IMR-90 (cell line): ENCODE measurements around the gene NPAS1. TPM values are rescaled to one million over a fixed set of nuclear protein-coding genes. Genes with fewer than 3 reads are reported as not detected.

ENCODE experiments used
- ATAC-seq: fragments of 200-7000 bp; cut with Tn5 transposase; 2 replicates; pipeline ENCODE4 v1.9.1; 2020; ENCODE audit warnings: low read depth, mild to moderate bottlenecking, moderate library complexity
- BruUV-seq: library from RNA; stranded (reverse); fragments of 400-500 nt; replicated peaks from 2 replicates; lab custom pipeline; 2021; lab: Mats Ljungman, UMichigan
- CTCF ChIA-PET: fragments of 300-600 bp; formaldehyde crosslinking; extraction: SDS; loops from one replicate; lab custom pipeline; 2021; ENCODE audit warnings: antibody characterized with exemption; lab: Yijun Ruan, JAX
- POLR2A ChIA-PET: fragments of 300-600 bp; sonication (Branson Sonifier 250); formaldehyde crosslinking; loops from one replicate; lab custom pipeline; 2022; ENCODE audit warnings: antibody characterized with exemption; ENCODE audit not compliant: unreplicated experiment; lab: Charles Lee
- DNase-seq: peaks from one replicate; pipeline ENCODE4 v3.0.0; 2013
- H2AFZ ChIP-seq: replicated peaks from 2 replicates; pipeline ENCODE3; 2013; ENCODE audit warnings: low read length, mild to moderate bottlenecking; ENCODE audit not compliant: poor library complexity
- H2AK5ac ChIP-seq: 2 replicates; pipeline ENCODE4 v1.6.1; 2013; ENCODE audit warnings: low read depth, low read length, inconsistent platforms
- H2AK9ac ChIP-seq: replicated peaks from 2 replicates; pipeline ENCODE3; 2013; ENCODE audit warnings: mild to moderate bottlenecking, low read depth, low read length, moderate library complexity; ENCODE audit not compliant: poor library complexity
- H2BK120ac ChIP-seq: 2 replicates; pipeline ENCODE4 v1.6.1; 2013; ENCODE audit warnings: low read depth, low read length, inconsistent platforms
- H2BK15ac ChIP-seq: 3 replicates; pipeline ENCODE4 v1.6.1; 2013; ENCODE audit warnings: low read depth, low read length, inconsistent platforms
- H2BK20ac ChIP-seq: 2 replicates; pipeline ENCODE4 v1.6.1; 2013; ENCODE audit warnings: low read depth, mild to moderate bottlenecking, inconsistent platforms, low read length, moderate library complexity
- H2BK5ac ChIP-seq: 2 replicates; pipeline ENCODE4 v1.6.1; 2013; ENCODE audit warnings: mild to moderate bottlenecking, low read depth, low read length, inconsistent platforms; ENCODE audit not compliant: poor library complexity, severe bottlenecking
- H3K14ac ChIP-seq: replicated peaks from 2 replicates; pipeline ENCODE4 v1.6.1; 2013; ENCODE audit warnings: low read depth, low read length, inconsistent platforms
- H3K18ac ChIP-seq: 2 replicates; pipeline ENCODE4 v1.6.1; 2013; ENCODE audit warnings: low read depth, low read length, control low read depth
- H3K23ac ChIP-seq: 2 replicates; pipeline ENCODE4 v1.6.1; 2013; ENCODE audit warnings: low read depth, low read length, inconsistent platforms
- H3K27ac ChIP-seq: 2 replicates; pipeline ENCODE4 v1.5.1; 2013; ENCODE audit warnings: mild to moderate bottlenecking, control low read depth, low read length; ENCODE audit not compliant: insufficient read depth
- H3K27me3 ChIP-seq: 2 replicates; pipeline ENCODE4 v1.6.1; 2013; ENCODE audit warnings: low read length; ENCODE audit not compliant: control insufficient read depth, insufficient read depth
- H3K36me3 ChIP-seq: 2 replicates; pipeline ENCODE4 v1.6.1; 2013; ENCODE audit warnings: low read length, mixed read lengths; ENCODE audit not compliant: control insufficient read depth, insufficient read depth
- H3K4ac ChIP-seq: 2 replicates; pipeline ENCODE4 v1.6.1; 2013; ENCODE audit warnings: low read depth, low read length, inconsistent platforms
- H3K4me1 ChIP-seq: 2 replicates; pipeline ENCODE4 v1.6.1; 2013; ENCODE audit warnings: low read length, mixed read lengths; ENCODE audit not compliant: control insufficient read depth, insufficient read depth
- H3K4me2 ChIP-seq: 2 replicates; pipeline ENCODE4 v1.6.1; 2013; ENCODE audit warnings: low read depth, mild to moderate bottlenecking, control low read depth, low read length, moderate library complexity
- H3K4me3 ChIP-seq: 2 replicates; pipeline ENCODE4 v1.5.1; 2013; ENCODE audit warnings: low read depth, mild to moderate bottlenecking, control low read depth, low read length, moderate library complexity; ENCODE audit not compliant: insufficient read depth
- H3K56ac ChIP-seq: 2 replicates; pipeline ENCODE4 v1.6.1; 2013; ENCODE audit warnings: low read length, inconsistent platforms; ENCODE audit not compliant: insufficient read depth; ENCODE audit errors: extremely low read depth
- H3K79me1 ChIP-seq, 2 experiments: 2 replicates each; pipeline ENCODE4 v1.6.1; 2013; ENCODE audit warnings: low read length in 2 of 2, inconsistent platforms in 1 of 2, low read depth in 1 of 2
- H3K9ac ChIP-seq: 2 replicates; pipeline ENCODE4 v1.6.1; 2013; ENCODE audit warnings: low read depth, low read length, control low read depth
- H3K9me1 ChIP-seq: 2 replicates; pipeline ENCODE4 v1.6.1; 2013; ENCODE audit warnings: low read length, inconsistent platforms; ENCODE audit not compliant: insufficient read depth
- H3K9me3 ChIP-seq: 2 replicates; pipeline ENCODE4 v1.6.1; 2013; ENCODE audit warnings: low read length; ENCODE audit not compliant: control insufficient read depth, insufficient read depth
- H4K20me1 ChIP-seq: 2 replicates; pipeline ENCODE4 v1.6.1; 2013; ENCODE audit warnings: low read length, inconsistent platforms; ENCODE audit not compliant: insufficient read depth
- H4K5ac ChIP-seq: 2 replicates; pipeline ENCODE4 v1.6.1; 2013; ENCODE audit warnings: mild to moderate bottlenecking, low read depth, low read length, control low read depth
- H4K8ac ChIP-seq, 2 experiments: 2 replicates each; pipeline ENCODE4 v1.6.1; 2013; ENCODE audit warnings: low read depth in 2 of 2, low read length in 2 of 2, control low read depth in 1 of 2, inconsistent platforms in 1 of 2
- H4K91ac ChIP-seq: 2 replicates; pipeline ENCODE4 v1.6.1; 2013; ENCODE audit warnings: low read depth, low read length, inconsistent platforms; ENCODE audit not compliant: insufficient read depth
- MAFK ChIP-seq: IDR thresholded peaks from 2 replicates; pipeline ENCODE4 v1.6.1; 2012; ENCODE audit warnings: low read depth, low read length, improper control_type of control experiment
- WGBS, 2 experiments: methylation state at CpG; one replicate each; pipeline versions ENCODE4 v1.1.5 to v1.1.7; 2013; ENCODE audit warnings: missing lambda C conversion rate in 2 of 2; ENCODE audit not compliant: insufficient read length in 1 of 2; ENCODE audit errors: extremely low coverage in 2 of 2; 5-methylcytosine and 5-hydroxymethylcytosine counted together
- dilution Hi-C: fragments of 300-500 bp; cut with HindIII; formaldehyde crosslinking; loops from one replicate; pipeline ENCODE4 v1.14.3; 2018; ENCODE audit warnings: low sequenced_read_pairs; ENCODE audit not compliant: unreplicated experiment
- in situ Hi-C: fragments of 300-500 bp; cut with MboI; formaldehyde crosslinking; loops from 3 replicates; pipeline ENCODE4 v1.14.3; 2019; ENCODE audit warnings: low sequenced_read_pairs, inconsistent platforms, mixed read lengths
- intact Hi-C: fragments of 100-400 bp; cut with micrococcal nuclease; formaldehyde crosslinking; loops from 2 replicates; pipeline ENCODE4 v1.10.0; 2022
- polyA plus RNA-seq, 3 experiments: library from polyadenylated mRNA; depleted of rRNA; stranded (reverse); fragments of >200 nt; gene quantifications; 2 replicates each; pipeline ENCODE4 v1.2.3, GENCODE V29; 2012; ENCODE audit warnings: low replicate concordance in 1 of 3
- total RNA-seq: library from RNA; depleted of rRNA; stranded (reverse); fragments of >200 nt; gene quantifications from 2 replicates; pipeline ENCODE4 v1.2.3, GENCODE V29; 2012

The NPAS1 gene
- total and polyA plus RNA-seq, 2 of the 4 experiments (the other 2 are of a cell fraction): 0.36 to 5.7 TPM

DNA sequence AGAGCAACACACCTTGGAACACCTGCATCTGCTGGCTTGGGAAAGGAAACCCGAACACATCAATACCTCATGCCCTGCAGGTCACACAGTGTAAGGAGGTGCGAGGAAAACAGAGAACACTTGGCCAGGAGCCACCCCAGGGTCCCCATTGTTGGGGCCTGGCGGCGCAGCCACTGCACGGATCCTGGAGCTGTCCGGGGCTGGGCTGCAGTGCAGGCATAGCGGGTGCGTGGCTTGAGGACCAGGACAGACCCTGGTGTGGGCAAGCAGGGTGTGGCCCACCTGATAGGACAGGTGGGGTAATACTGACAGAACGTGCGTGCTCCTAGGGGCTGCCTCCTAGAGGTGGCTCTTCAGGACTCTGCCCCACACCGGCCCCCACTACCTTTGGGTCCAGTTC lies 45.6 kb downstream of the NPAS1 start:
- Histone ChIP-seq H3K4me1 (no peaks in the 10 kb centered on the region), H3K27me3 (no peaks in the 10 kb centered on the region), H3K4me2 (no peak overlapping the region), H4K5ac (no peak overlapping the region), H2BK120ac (no peak overlapping the region), H3K27ac (no peak overlapping the region), H4K8ac (no peak overlapping the region), H3K18ac (no peak overlapping the region), H2BK15ac (no peak overlapping the region), H2BK20ac (no peak overlapping the region), H3K9me3 (no peaks in the 10 kb centered on the region), H3K36me3 (peaks cover 48% of the 10 kb centered on the region), H4K20me1 (peaks cover 11% of the 10 kb centered on the region; the same call in 1 of the 2 replicates), H3K4ac (no peak overlapping the region), H3K14ac (no peak overlapping the region), H3K9ac (no peak overlapping the region), H3K56ac (no peak overlapping the region), H2AFZ (no peak overlapping the region), H2AK5ac (no peak overlapping the region), H2AK9ac (no peak overlapping the region), H3K9me1 (peaks cover 7% of the 10 kb centered on the region; the same call in 1 of the 2 replicates), H3K4me3 (no peak overlapping the region), H2BK5ac (no peak overlapping the region), H4K91ac (no peak overlapping the region), H3K79me1 (peaks cover 4 to 30% of the 10 kb centered on the region in 2 experiments; a peak in 3 of 4 replicates), H3K23ac (no peak overlapping the region)
- 100% methylated on average over 4 of the region's 11 CpGs; no CpG with 5 or more reads in 1 of the 2 experiments for WGBS, 2 experiments
- dilution Hi-C loops: no loop called here
- in situ Hi-C loops: no loop called here
- TF ChIP-seq MAFK: no peak
- intact Hi-C loops: no loop called here
- ATAC-seq (no peak), DNase-seq (no peak)
- CTCF ChIA-PET: no interaction called here
- no TSS peak for BruUV-seq
- POLR2A ChIA-PET: no interaction called here
